Bronchial epithelial cell (primary cell): ENCODE results near the gene SPAG16. TPM values are rescaled to one million over a fixed set of nuclear protein-coding genes. Genes with fewer than 3 reads are reported as not detected.
"Not testable (repeated sequence)": the region's sequence is repeated elsewhere in the genome, so short reads cannot be mapped to it uniquely, and the experiment has no call there.

Source experiments
- DNase-seq: peaks from one replicate; pipeline ENCODE4 v3.0.0-alpha.2; 2010; ENCODE audit warnings: low read depth
- FAIRE-seq: peaks from 2 replicates; lab custom pipeline; 2011; peaks lifted over from hg19 to GRCh38; lab: Jason Lieb, UNC
- H3K27me3 ChIP-seq: 2 replicates; pipeline ENCODE4 v1.5.1; 2011; ENCODE audit warnings: low read length; ENCODE audit not compliant: control insufficient read depth, insufficient read depth
- H3K36me3 ChIP-seq: 2 replicates; pipeline ENCODE4 v1.5.1; 2011; ENCODE audit warnings: low read length; ENCODE audit not compliant: control insufficient read depth, insufficient read depth
- H3K4me3 ChIP-seq: 2 replicates; pipeline ENCODE4 v1.5.1; 2011; ENCODE audit warnings: mild to moderate bottlenecking, low read depth, low read length, control low read depth
- CTCF ChIP-seq: IDR thresholded peaks from 2 replicates; pipeline ENCODE4 v1.5.1; 2011; ENCODE audit warnings: mild to moderate bottlenecking, moderate library complexity, low read length, control low read depth, inconsistent platforms; ENCODE audit not compliant: insufficient read depth, severe bottlenecking
- total RNA-seq: library from RNA; depleted of rRNA; stranded (reverse); fragments of >200 nt; gene quantifications from 2 replicates; pipeline ENCODE4 v1.2.1, GENCODE V29; 2014

The SPAG16 gene
- total RNA-seq, 1 donor from 2014 or later: 10.8 TPM

DNA sequence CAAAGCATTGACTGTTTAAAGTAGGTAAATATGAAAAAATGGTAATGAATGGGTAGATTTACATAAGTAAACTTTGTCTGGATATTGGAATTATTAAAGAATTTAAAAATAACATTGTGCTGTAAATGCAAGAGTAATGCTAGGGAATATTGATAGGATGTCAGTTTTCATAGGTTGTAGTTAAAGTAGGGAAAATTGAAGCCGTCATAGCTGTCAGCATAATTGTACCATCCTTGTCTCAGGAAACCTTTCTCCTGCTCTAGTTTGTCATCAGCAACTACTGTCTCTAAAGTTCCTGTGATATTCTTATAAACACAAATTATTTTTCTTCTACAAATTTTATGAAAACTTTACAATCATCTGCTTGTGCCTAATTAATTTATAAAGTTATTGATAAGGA is 10.1 kb upstream of the SPAG16 start:
- no peak for DNase-seq
- no peak overlapping the region for H3K4me3 ChIP-seq
- no peaks in the 10 kb centered on the region for H3K27me3 ChIP-seq
- no peak for TF ChIP-seq CTCF
- no peaks in the 10 kb centered on the region for H3K36me3 ChIP-seq
- no peak for FAIRE-seq

GRCh38 chr2:213275265-213275664 is 9.0 kb upstream of the SPAG16 start:
- no peak for TF ChIP-seq CTCF
- no peaks in the 10 kb centered on the region for H3K27me3 ChIP-seq
- no peaks in the 10 kb centered on the region for H3K36me3 ChIP-seq
- H3K4me3 ChIP-seq: no peak overlapping the region
- no peak for FAIRE-seq
- peak; percentile 51 for DNase-seq

- not testable (repeated sequence) for H3K4me3 ChIP-seq, FAIRE-seq, DNase-seq, H3K36me3 ChIP-seq, H3K27me3 ChIP-seq
Measured at GRCh38 chr2:213277134-213277533, 7.1 kb upstream of the SPAG16 start.

GRCh38 chr2:213279116-213279620 is 5.1 kb upstream of the SPAG16 start:
- DNase-seq (peak; percentile 46), FAIRE-seq (no peak)
- Histone ChIP-seq H3K36me3 (no peaks in the 10 kb centered on the region), H3K4me3 (no peak overlapping the region), H3K27me3 (no peaks in the 10 kb centered on the region)
- no peak for TF ChIP-seq CTCF

GRCh38 chr2:213279971-213280370 is 4.3 kb upstream of the SPAG16 start:
- TF ChIP-seq CTCF: no peak
- FAIRE-seq: no peak
- H3K27me3 ChIP-seq: no peaks in the 10 kb centered on the region
- DNase-seq: no peak
- H3K36me3 ChIP-seq: no peaks in the 10 kb centered on the region
- H3K4me3 ChIP-seq: no peak overlapping the region

DNA sequence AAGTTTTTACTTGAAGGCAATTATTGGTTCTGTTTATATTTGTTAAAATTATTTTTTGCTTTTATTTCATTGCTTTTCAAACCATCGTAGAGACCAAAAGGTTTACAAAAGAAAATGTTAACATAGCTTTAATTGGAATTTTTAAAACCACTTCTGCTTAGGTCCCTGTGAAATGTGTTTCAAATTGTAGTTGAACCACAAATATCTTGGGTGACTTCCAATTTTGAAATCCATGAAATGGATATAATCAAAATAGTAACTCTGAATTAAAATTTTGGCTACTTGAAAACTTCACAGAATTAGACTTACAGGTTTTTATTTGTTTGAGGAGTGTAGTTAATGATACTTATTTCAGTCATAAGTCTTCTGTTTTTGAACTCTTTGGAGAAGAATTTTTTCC is 3.1 kb upstream of the SPAG16 start:
- no peak for TF ChIP-seq CTCF
- Histone ChIP-seq H3K27me3 (no peaks in the 10 kb centered on the region), H3K4me3 (no peak overlapping the region), H3K36me3 (no peaks in the 10 kb centered on the region)
- FAIRE-seq (no peak), DNase-seq (no peak)
